Body of pancreas (tissue), 4 donors: ENCODE data around the gene MYBBP1A.

Source experiments
- POLR2A ChIP-seq, 3 donors: fragments of 450-650 bp; IDR thresholded peaks; one replicate each; pipeline ENCODE4 v1.6.1; 2016; ENCODE audit warnings: antibody characterized with exemption in 3 of 3, mild to moderate bottlenecking in 2 of 3
- TF ChIP-seq, protein P1 (sequence below), 7 experiments: fragments of 450-650 bp in 4 of 7; fragments of 200-600 bp in 3 of 7; sonication (generic) in 3 of 7; IDR thresholded peaks; one replicate each; pipeline ENCODE4 v1.5.1; 2016 to 2019; ENCODE audit warnings: antibody characterized with exemption in 7 of 7

DNA sequence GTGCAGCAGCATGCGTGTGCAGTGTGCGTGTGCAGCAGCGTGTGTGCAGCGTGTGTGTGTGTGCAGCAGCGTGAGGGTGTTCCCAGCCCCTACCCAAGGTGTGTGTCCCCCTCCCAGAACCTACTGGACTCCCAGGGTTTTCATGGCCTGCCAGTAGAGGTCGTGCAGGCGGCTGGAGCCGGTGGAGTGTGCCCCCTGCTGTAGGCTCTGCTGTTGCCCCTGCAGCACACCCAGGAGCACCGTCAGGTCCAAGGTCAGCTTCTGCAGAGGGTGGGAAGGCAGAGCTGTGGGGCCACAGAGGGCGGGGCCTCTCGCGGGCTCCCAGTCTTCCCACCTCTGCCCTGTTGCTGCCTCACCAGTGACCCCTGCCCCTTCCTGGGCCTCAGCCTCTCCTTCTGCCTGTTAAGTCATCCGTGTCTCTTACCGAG is 14.9 kb downstream of the MYBBP1A start:
- TF ChIP-seq, protein P1, sequence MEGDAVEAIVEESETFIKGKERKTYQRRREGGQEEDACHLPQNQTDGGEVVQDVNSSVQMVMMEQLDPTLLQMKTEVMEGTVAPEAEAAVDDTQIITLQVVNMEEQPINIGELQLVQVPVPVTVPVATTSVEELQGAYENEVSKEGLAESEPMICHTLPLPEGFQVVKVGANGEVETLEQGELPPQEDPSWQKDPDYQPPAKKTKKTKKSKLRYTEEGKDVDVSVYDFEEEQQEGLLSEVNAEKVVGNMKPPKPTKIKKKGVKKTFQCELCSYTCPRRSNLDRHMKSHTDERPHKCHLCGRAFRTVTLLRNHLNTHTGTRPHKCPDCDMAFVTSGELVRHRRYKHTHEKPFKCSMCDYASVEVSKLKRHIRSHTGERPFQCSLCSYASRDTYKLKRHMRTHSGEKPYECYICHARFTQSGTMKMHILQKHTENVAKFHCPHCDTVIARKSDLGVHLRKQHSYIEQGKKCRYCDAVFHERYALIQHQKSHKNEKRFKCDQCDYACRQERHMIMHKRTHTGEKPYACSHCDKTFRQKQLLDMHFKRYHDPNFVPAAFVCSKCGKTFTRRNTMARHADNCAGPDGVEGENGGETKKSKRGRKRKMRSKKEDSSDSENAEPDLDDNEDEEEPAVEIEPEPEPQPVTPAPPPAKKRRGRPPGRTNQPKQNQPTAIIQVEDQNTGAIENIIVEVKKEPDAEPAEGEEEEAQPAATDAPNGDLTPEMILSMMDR (IDR thresholded peaks at IDR 0.05) = peak in 2 of 7 experiments; percentile 15 to 31
- no peak for TF ChIP-seq POLR2A (IDR thresholded peaks at IDR 0.05)
